ENCODE measurements around the gene TMCC2.

DNA sequence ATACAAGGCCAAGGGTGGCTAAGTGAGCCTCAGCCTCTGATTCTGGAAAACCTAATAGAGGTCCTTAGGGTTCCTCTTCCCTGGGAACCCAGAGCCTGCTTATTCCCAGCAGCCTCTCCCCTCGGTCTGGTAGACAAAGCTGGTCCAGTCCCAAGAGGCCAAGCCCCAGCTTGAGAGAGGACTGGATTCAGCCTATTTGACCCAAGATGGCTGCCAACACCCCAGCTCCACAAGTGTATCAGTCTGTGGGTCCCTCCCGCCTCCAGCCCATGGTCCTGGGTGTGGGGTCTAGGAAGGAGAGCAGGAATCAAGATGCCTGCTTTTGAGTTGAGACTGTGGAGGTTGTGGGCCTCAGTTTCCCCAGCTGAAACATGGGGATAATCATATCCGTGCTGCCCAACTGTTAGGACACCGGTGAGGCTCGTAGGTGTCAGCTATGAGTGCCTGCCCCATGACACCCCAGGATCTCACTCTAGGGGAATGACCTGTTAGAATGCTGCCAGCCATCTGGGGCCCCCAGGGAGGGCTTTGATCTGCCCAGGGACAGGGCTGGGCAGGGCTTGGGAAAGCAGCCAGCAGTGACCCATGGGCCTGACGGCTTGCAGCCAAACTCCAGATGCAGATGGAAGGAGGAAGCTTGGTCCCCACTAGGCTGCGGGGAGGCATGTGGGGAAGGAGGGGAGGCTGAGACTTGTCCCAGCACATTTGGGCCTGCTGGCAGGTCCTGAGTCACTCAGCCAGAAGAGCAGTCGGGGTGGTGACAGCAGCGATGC, 48.4 kb downstream of the TMCC2 start:
- TF ChIP-seq, protein P1, sequence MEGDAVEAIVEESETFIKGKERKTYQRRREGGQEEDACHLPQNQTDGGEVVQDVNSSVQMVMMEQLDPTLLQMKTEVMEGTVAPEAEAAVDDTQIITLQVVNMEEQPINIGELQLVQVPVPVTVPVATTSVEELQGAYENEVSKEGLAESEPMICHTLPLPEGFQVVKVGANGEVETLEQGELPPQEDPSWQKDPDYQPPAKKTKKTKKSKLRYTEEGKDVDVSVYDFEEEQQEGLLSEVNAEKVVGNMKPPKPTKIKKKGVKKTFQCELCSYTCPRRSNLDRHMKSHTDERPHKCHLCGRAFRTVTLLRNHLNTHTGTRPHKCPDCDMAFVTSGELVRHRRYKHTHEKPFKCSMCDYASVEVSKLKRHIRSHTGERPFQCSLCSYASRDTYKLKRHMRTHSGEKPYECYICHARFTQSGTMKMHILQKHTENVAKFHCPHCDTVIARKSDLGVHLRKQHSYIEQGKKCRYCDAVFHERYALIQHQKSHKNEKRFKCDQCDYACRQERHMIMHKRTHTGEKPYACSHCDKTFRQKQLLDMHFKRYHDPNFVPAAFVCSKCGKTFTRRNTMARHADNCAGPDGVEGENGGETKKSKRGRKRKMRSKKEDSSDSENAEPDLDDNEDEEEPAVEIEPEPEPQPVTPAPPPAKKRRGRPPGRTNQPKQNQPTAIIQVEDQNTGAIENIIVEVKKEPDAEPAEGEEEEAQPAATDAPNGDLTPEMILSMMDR (conservative IDR thresholded peaks at IDR 0.05; ENCODE audit: low read depth, low read length): no peak
- no peak for TF ChIP-seq MXI1 (IDR thresholded peaks at IDR 0.05; ENCODE audit: borderline replicate concordance, low read depth, low read length)
- TF ChIP-seq FOS (IDR thresholded peaks at IDR 0.05; ENCODE audit: low read depth, low read length): no peak
- no peak for TF ChIP-seq CEBPB (IDR thresholded peaks at IDR 0.05; ENCODE audit: low read depth, low read length)
- no peak for TF ChIP-seq RAD21 (IDR thresholded peaks at IDR 0.05; ENCODE audit: low read length)
- TF ChIP-seq POLR2A (IDR thresholded peaks at IDR 0.05; ENCODE audit: low read depth, low read length): no peak
- no peak for TF ChIP-seq MAFK (IDR thresholded peaks at IDR 0.05; ENCODE audit: low read depth, low read length)
- TF ChIP-seq SMC3 (IDR thresholded peaks at IDR 0.05; ENCODE audit: low read depth, low read length): no peak
- TF ChIP-seq RFX5 (IDR thresholded peaks at IDR 0.05; ENCODE audit: low read depth, low read length): no peak
- TF ChIP-seq, protein P2, sequence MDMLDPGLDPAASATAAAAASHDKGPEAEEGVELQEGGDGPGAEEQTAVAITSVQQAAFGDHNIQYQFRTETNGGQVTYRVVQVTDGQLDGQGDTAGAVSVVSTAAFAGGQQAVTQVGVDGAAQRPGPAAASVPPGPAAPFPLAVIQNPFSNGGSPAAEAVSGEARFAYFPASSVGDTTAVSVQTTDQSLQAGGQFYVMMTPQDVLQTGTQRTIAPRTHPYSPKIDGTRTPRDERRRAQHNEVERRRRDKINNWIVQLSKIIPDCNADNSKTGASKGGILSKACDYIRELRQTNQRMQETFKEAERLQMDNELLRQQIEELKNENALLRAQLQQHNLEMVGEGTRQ (IDR thresholded peaks at IDR 0.05; ENCODE audit: low read depth, low read length): no peak
- TF ChIP-seq, protein P3, sequence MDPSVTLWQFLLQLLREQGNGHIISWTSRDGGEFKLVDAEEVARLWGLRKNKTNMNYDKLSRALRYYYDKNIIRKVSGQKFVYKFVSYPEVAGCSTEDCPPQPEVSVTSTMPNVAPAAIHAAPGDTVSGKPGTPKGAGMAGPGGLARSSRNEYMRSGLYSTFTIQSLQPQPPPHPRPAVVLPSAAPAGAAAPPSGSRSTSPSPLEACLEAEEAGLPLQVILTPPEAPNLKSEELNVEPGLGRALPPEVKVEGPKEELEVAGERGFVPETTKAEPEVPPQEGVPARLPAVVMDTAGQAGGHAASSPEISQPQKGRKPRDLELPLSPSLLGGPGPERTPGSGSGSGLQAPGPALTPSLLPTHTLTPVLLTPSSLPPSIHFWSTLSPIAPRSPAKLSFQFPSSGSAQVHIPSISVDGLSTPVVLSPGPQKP (IDR thresholded peaks at IDR 0.05; ENCODE audit: borderline replicate concordance, low read depth, low read length): no peak
- no peak for TF ChIP-seq CHD1 (IDR thresholded peaks at IDR 0.05; ENCODE audit: low read depth, low read length)
- no peak for TF ChIP-seq MAZ (IDR thresholded peaks at IDR 0.05; ENCODE audit: borderline replicate concordance, low read depth, low read length)
